ENCODE results near the gene EMILIN3. TPM values are rescaled to one million over a fixed set of nuclear protein-coding genes. Genes with fewer than 3 reads are reported as not detected.
A peak's percentile ranks its signal among the peaks of the same experiment; 100 is the strongest.

The EMILIN3 gene
- total and polyA plus RNA-seq, 5 donors = 2.1 to 7.4 (median 4.8) TPM

- no peak overlapping the region for H3K4me3 ChIP-seq (ENCODE audit: low read length)
- H3K4me1 ChIP-seq (ENCODE audit: control insufficient read depth, insufficient read depth, low read length) = peaks cover 16% of the 10 kb centered on the region
- intact Hi-C loops (cut with DNase I) = no loop called here
- peak overlapping the region; percentile 36 for H3K27ac ChIP-seq (ENCODE audit: low read length)
- H3K9me3 ChIP-seq (ENCODE audit: control insufficient read depth, low read length) = no peaks in the 10 kb centered on the region
- ATAC-seq (no peak), DNase-seq (peak in 1 of 3 donors; percentile 68)
- WGBS = 89% methylated on average over 1 of the region's 1 CpG
- H3K27me3 ChIP-seq (ENCODE audit: control insufficient read depth, insufficient read depth) = no peaks in the 10 kb centered on the region
Measured at GRCh38 chr20:41392295-41392694, 25.7 kb upstream of the EMILIN3 start.

- Histone ChIP-seq H3K4me3 (ENCODE audit: low read length) (no peak overlapping the region), H3K27me3 (ENCODE audit: control insufficient read depth, insufficient read depth) (no peaks in the 10 kb centered on the region), H3K27ac (ENCODE audit: low read length) (no peak overlapping the region), H3K4me1 (ENCODE audit: control insufficient read depth, insufficient read depth, low read length) (peaks cover 19% of the 10 kb centered on the region), H3K9me3 (ENCODE audit: control insufficient read depth, low read length) (no peaks in the 10 kb centered on the region)
- intact Hi-C loops (cut with DNase I) = no loop called here
- DNase-seq (no peak), ATAC-seq (no peak)
- WGBS = 72% methylated on average over 10 of the region's 10 CpGs
Measured at GRCh38 chr20:41391587-41392001, 25.0 kb upstream of the EMILIN3 start.

GRCh38 chr20:41390889-41391288, 24.3 kb upstream of the EMILIN3 start:
- WGBS = 97% methylated on average over 3 of the region's 3 CpGs
- intact Hi-C loops (cut with DNase I) = no loop called here

GRCh38 chr20:41387444-41387851, 20.8 kb upstream of the EMILIN3 start:
- H3K27ac ChIP-seq (ENCODE audit: low read length) = no peak overlapping the region
- 26% methylated on average over 9 of the region's 9 CpGs for WGBS

More at GRCh38 chr20:41390889-41391288, 24.3 kb upstream of the EMILIN3 start:
- Histone ChIP-seq H3K9me3 (ENCODE audit: control insufficient read depth, low read length) (no peaks in the 10 kb centered on the region), H3K4me1 (ENCODE audit: control insufficient read depth, insufficient read depth, low read length) (peaks cover 19% of the 10 kb centered on the region), H3K27ac (ENCODE audit: low read length) (no peak overlapping the region), H3K27me3 (ENCODE audit: control insufficient read depth, insufficient read depth) (no peaks in the 10 kb centered on the region), H3K4me3 (ENCODE audit: low read length) (no peak overlapping the region)
- ATAC-seq = no peak
- DNase-seq = no peak

GRCh38 chr20:41386502-41387427, 20.1 kb upstream of the EMILIN3 start:
- DNase-seq = peak in 2 of 3 donors; percentile 84 to 89
- Histone ChIP-seq H3K4me3 (ENCODE audit: low read length) (no peak overlapping the region), H3K4me1 (ENCODE audit: control insufficient read depth, insufficient read depth, low read length) (peaks cover 7% of the 10 kb centered on the region), H3K9me3 (ENCODE audit: control insufficient read depth, low read length) (no peaks in the 10 kb centered on the region), H3K27me3 (ENCODE audit: control insufficient read depth, insufficient read depth) (no peaks in the 10 kb centered on the region), H3K27ac (ENCODE audit: low read length) (no peak overlapping the region)
- WGBS = 59% methylated on average over 14 of the region's 14 CpGs
- peak; percentile 70 to 86 for ATAC-seq
- intact Hi-C loops (cut with DNase I) = no loop called here

More at GRCh38 chr20:41387444-41387851, 20.8 kb upstream of the EMILIN3 start:
- DNase-seq (peak in 1 of 3 donors; percentile 69), ATAC-seq (peak; percentile 47 to 51)
- peaks cover 11% of the 10 kb centered on the region for H3K4me1 ChIP-seq (ENCODE audit: control insufficient read depth, insufficient read depth, low read length)
- H3K27me3 ChIP-seq (ENCODE audit: control insufficient read depth, insufficient read depth) = no peaks in the 10 kb centered on the region
- no peaks in the 10 kb centered on the region for H3K9me3 ChIP-seq (ENCODE audit: control insufficient read depth, low read length)
- H3K4me3 ChIP-seq (ENCODE audit: low read length) = no peak overlapping the region
- intact Hi-C loops (cut with DNase I) = no loop called here

GRCh38 chr20:41382791-41383305, 16.2 kb upstream of the EMILIN3 start:
- Histone ChIP-seq H3K4me3 (ENCODE audit: low read length) (no peak overlapping the region), H3K9me3 (ENCODE audit: control insufficient read depth, low read length) (no peaks in the 10 kb centered on the region), H3K27me3 (ENCODE audit: control insufficient read depth, insufficient read depth) (no peaks in the 10 kb centered on the region), H3K27ac (ENCODE audit: low read length) (peak overlapping the region; percentile 27), H3K4me1 (ENCODE audit: control insufficient read depth, insufficient read depth, low read length) (peaks cover 5% of the 10 kb centered on the region)
- intact Hi-C loops (cut with DNase I) = no loop called here
- ATAC-seq (peak in 1 of 2 donors; percentile 17), DNase-seq (no peak)
- 58% methylated on average over 7 of the region's 7 CpGs for WGBS

GRCh38 chr20:41380551-41381193, 14.1 kb upstream of the EMILIN3 start:
- intact Hi-C loops (cut with DNase I) = no loop called here
- 59% methylated on average over 12 of the region's 12 CpGs for WGBS
- Histone ChIP-seq H3K9me3 (ENCODE audit: control insufficient read depth, low read length) (no peaks in the 10 kb centered on the region), H3K27ac (ENCODE audit: low read length) (no peak overlapping the region), H3K4me3 (ENCODE audit: low read length) (no peak overlapping the region), H3K4me1 (ENCODE audit: control insufficient read depth, insufficient read depth, low read length) (no peaks in the 10 kb centered on the region), H3K27me3 (ENCODE audit: control insufficient read depth, insufficient read depth) (no peaks in the 10 kb centered on the region)
- DNase-seq (no peak), ATAC-seq (peak in 1 of 2 donors; percentile 16)

- WGBS = 81% methylated on average over 2 of the region's 2 CpGs
- intact Hi-C loops (cut with DNase I) = no loop called here
- ATAC-seq = no peak
Measured at GRCh38 chr20:41379551-41379950, 12.9 kb upstream of the EMILIN3 start.

GRCh38 chr20:41377275-41377674, 10.7 kb upstream of the EMILIN3 start:
- H3K4me3 ChIP-seq (ENCODE audit: low read length) = no peak overlapping the region
- no peaks in the 10 kb centered on the region for H3K4me1 ChIP-seq (ENCODE audit: control insufficient read depth, insufficient read depth, low read length)
- WGBS = 62% methylated on average over 6 of the region's 6 CpGs

More at GRCh38 chr20:41379551-41379950, 12.9 kb upstream of the EMILIN3 start:
- Histone ChIP-seq H3K27ac (ENCODE audit: low read length) (no peak overlapping the region), H3K9me3 (ENCODE audit: control insufficient read depth, low read length) (no peaks in the 10 kb centered on the region), H3K4me1 (ENCODE audit: control insufficient read depth, insufficient read depth, low read length) (no peaks in the 10 kb centered on the region), H3K4me3 (ENCODE audit: low read length) (no peak overlapping the region), H3K27me3 (ENCODE audit: control insufficient read depth, insufficient read depth) (no peaks in the 10 kb centered on the region)
- DNase-seq = no peak

GRCh38 chr20:41376349-41376748, 9.7 kb upstream of the EMILIN3 start:
- ATAC-seq (no peak), DNase-seq (no peak)
- WGBS = 94% methylated on average over 5 of the region's 5 CpGs

More at GRCh38 chr20:41377275-41377674, 10.7 kb upstream of the EMILIN3 start:
- no peaks in the 10 kb centered on the region for H3K9me3 ChIP-seq (ENCODE audit: control insufficient read depth, low read length)
- H3K27me3 ChIP-seq (ENCODE audit: control insufficient read depth, insufficient read depth) = no peaks in the 10 kb centered on the region
- no peak overlapping the region for H3K27ac ChIP-seq (ENCODE audit: low read length)
- ATAC-seq = no peak
- no peak for DNase-seq
- intact Hi-C loops (cut with DNase I) = no loop called here

GRCh38 chr20:41375846-41376245, 9.2 kb upstream of the EMILIN3 start:
- 84% methylated on average over 9 of the region's 9 CpGs for WGBS
- Histone ChIP-seq H3K27ac (ENCODE audit: low read length) (no peak overlapping the region), H3K27me3 (ENCODE audit: control insufficient read depth, insufficient read depth) (no peaks in the 10 kb centered on the region), H3K4me3 (ENCODE audit: low read length) (no peak overlapping the region), H3K9me3 (ENCODE audit: control insufficient read depth, low read length) (no peaks in the 10 kb centered on the region), H3K4me1 (ENCODE audit: control insufficient read depth, insufficient read depth, low read length) (no peaks in the 10 kb centered on the region)
- intact Hi-C loops (cut with DNase I) = no loop called here
- no peak for DNase-seq
- no peak for ATAC-seq

More at GRCh38 chr20:41376349-41376748, 9.7 kb upstream of the EMILIN3 start:
- H3K9me3 ChIP-seq (ENCODE audit: control insufficient read depth, low read length) = no peaks in the 10 kb centered on the region
- H3K4me1 ChIP-seq (ENCODE audit: control insufficient read depth, insufficient read depth, low read length) = no peaks in the 10 kb centered on the region
- no peaks in the 10 kb centered on the region for H3K27me3 ChIP-seq (ENCODE audit: control insufficient read depth, insufficient read depth)
- no peak overlapping the region for H3K27ac ChIP-seq (ENCODE audit: low read length)
- intact Hi-C loops (cut with DNase I) = no loop called here
- no peak overlapping the region for H3K4me3 ChIP-seq (ENCODE audit: low read length)

Data from right cardiac atrium (tissue), 5 donors.